SIG-M5 treated with dmso at 0.1 percent for 504 hours (cell line): ENCODE results near the gene ITGB1.
"Not testable (repeated sequence)": the region's sequence is repeated elsewhere in the genome, so short reads cannot be mapped to it uniquely, and the experiment has no call there.

Source experiments
- DNase-seq: peaks from one replicate; lab custom pipeline; 2025; ENCODE audit not compliant: unreplicated experiment; lab: John Stamatoyannopoulos, UW

The ITGB1 gene

GRCh38 chr10:32958085-32959005, at the start of gene ITGB1:
Gene ITGB1, minus strand, starts transcription at chr10:32958230. Its CDS starts 22,672 bp downstream, at chr10:32935558.
- peak; percentile 83 for DNase-seq

GRCh38 chr10:33006342-33006887, 48.4 kb upstream of the ITGB1 start:
- no peak for DNase-seq

GRCh38 chr10:33005322-33006301, 47.6 kb upstream of the ITGB1 start:
- peak; percentile 95 for DNase-seq

- DNase-seq: no peak
Measured at GRCh38 chr10:33001908-33002492, 44.0 kb upstream of the ITGB1 start.

GRCh38 chr10:32998060-32998581, 40.1 kb upstream of the ITGB1 start:
- not testable (repeated sequence) for DNase-seq

GRCh38 chr10:32995751-32996150, 37.7 kb upstream of the ITGB1 start:
- DNase-seq: no peak

- DNase-seq: no peak
Measured at GRCh38 chr10:32995066-32995622, 37.1 kb upstream of the ITGB1 start.

DNA sequence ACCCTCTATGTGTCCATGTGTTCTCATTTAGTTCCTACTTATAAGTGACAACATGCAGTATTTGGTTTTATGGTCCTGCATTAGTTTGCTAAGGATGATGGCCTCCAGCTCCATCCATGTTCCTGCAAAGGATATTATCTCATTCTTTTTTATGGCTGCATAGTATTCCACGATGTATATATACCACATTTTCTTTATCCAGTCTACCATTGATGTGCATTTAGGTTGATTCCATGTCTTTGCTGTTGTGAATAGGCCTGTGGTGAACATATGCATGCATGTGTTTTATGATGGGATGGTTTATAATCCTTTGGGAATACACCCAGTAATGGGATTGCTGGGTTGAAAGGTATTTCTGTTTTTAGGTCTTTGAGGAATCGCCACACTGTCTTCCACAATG, 36.6 kb upstream of the ITGB1 start:
- not testable (repeated sequence) for DNase-seq

DNA sequence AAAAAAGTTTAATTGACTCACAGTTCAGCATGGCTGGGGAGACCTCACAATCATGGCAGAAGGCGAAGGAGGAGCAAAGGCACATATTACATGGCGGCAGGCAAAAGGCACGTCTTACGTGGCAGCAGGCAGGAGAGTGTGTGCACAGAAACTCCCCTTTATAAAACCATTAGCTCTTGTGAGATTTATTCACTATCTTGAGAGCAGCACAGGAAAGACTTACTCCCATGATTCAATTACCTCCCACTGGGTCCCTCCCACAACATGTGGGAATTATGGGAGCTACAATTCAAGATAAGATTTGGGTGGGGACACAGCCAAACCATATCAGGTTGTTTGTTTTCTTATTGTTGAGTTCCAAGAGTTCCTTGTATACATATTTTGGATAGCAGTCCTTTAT, 34.3 kb upstream of the ITGB1 start:
- not testable (repeated sequence) for DNase-seq

GRCh38 chr10:32990811-32991210, 32.8 kb upstream of the ITGB1 start:
- DNase-seq: no peak

GRCh38 chr10:32988604-32989003, 30.6 kb upstream of the ITGB1 start:
- DNase-seq: no peak

DNA sequence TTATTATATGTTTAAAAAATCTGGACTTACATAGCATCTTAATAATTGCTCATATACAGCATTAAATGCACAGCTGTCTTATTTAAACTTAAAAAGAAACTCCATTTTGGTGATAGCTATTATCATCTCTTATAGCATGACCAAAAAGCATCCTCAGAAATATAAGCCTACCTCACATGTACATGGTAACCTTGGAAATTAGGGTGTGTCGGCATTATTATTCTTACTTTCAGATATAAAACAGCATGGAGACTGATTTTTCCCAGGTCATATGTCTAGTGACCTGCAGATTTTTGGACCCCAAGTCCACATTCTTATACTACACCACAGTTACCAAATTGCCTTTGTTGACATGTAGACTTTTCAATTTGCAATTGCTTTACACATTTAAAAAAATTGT, 29.1 kb upstream of the ITGB1 start:
- no peak for DNase-seq

- peak; percentile 25 for DNase-seq
Measured at GRCh38 chr10:32985775-32986350, 27.8 kb upstream of the ITGB1 start.

- DNase-seq: no peak
Measured at GRCh38 chr10:32985341-32985764, 27.3 kb upstream of the ITGB1 start.

DNA sequence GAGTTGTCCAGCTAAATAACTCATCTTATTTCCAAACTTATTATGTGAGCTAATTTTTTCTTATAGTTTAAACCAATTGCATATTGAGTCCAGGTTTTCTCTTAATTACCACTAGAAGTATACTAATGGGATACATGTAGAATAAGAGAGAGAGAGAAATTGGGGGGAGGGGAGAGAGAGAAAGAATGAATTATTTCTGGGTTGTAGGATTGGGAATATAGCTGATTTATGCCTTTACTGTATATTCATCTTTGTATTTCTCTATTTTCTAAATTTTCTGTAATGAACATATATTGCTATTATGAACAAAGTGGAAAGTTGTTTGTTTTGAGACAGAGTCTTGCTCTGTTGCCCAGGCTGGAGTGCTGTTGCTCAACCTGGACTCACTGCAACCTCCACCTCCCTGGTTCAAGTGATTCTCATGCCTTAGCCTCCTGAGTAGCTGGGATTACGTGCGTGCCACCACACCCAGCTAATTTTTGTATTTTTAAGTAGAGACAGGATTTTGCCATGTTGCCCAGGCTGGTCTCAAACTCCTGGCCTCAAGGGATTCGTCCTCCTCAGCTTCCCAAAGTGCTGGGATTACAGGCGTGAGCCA, 26.1 kb upstream of the ITGB1 start:
- DNase-seq: no peak

DNA sequence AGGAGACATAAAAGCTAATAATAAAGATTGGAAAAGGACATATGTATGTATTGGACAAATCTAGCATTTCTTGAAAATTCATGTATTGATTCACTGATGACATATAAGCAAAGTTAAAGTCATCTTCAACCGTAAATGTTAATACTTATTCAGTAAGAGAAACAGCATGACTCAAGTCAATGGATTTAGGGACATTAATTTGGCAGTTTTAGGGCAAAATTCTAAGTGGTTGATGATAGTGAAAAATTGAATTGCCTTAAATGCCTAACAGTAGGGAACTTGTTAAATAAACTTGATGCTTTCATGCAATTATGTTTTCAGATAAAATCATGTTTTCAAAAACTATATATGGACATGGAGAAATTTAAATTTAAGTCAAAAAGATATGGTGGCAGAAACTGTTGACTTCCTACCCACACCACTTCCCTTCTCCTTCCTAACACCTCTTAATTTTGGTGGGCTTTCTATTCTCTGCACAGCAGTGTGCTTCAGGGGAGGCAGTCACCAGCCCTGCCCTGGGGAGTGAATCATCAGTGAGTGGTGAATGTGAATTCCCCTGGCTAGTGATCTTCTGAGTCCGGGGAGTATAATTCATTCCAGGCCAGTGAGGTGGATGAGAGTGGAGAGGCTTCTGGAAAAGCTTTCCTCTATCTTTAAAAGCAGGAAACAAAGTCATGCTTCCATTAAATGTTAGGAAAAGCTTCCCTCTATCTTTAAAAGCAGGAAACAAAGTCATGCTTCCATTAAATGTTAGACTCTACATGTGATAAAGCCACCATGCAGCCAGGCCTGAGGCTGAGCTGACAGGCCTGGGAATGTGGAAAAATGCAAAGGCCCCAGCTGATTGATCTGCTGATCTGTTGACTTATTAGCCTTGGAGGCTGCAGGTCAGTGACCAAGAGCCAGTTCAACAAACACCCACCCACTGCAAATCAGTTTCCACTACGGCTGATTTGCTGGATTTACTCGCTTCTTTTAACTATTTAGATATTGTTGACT, 25.2 kb upstream of the ITGB1 start:
- no peak for DNase-seq

GRCh38 chr10:32982293-32982709, 24.3 kb upstream of the ITGB1 start:
- DNase-seq: no peak

- no peak for DNase-seq
Measured at GRCh38 chr10:32981760-32982159, 23.7 kb upstream of the ITGB1 start.
